ENCODE results near the gene SH2B3.

The SH2B3 gene

DNA sequence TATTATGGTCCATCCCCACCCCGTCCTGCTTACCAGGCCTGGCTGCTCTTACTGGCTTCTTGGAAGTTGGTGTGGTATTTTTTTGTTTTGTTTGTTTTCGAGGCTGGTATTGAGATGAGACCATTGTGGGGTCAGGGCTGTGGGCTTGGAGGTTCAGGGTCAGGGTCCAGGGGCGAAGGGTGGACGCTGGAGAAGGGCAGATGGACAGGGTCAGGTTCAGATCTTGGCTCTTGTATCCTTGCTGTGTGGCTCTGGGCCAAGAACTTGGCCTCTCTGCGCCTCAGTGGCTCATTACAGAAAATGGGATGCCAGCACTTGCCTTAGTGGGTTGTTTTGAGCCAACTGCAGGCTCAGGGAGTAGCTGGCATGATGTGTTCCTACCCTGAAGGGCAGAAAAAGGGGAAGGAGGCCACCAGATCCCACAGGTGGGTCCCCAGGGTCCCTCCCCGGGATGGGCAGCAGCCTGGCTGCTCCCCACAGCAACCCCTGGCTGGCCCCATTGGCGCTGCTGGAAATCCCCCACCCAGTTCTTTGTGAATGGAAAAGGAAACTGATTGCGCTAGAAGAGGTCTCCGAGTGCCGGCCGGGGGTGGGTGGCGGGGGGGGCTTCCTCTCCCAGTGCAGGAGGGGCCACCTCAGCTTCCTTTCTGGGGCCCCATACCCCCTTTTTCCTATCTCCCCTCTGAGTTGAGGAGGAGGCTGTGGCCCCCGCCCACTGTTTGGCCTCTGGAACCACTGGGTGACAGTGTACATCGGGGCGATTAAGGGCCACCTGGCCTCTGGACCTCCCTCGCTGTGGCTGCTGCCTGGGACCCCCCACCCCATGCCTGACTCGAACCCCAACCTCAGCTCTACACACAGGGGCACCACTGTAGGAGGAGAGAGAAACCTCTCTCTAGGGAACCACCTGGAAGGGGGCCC lies 25.0 kb downstream of the SH2B3 start:
- H3K4me3 ChIP-seq (ENCODE audit: low read depth, low read length) = no peak overlapping the region
- in situ Hi-C loops (cut with HindIII; ENCODE audit: low sequenced_read_pairs) = no loop called here
- DNase-seq (ENCODE audit: low read depth) = no peak
- TF ChIP-seq, protein P1, sequence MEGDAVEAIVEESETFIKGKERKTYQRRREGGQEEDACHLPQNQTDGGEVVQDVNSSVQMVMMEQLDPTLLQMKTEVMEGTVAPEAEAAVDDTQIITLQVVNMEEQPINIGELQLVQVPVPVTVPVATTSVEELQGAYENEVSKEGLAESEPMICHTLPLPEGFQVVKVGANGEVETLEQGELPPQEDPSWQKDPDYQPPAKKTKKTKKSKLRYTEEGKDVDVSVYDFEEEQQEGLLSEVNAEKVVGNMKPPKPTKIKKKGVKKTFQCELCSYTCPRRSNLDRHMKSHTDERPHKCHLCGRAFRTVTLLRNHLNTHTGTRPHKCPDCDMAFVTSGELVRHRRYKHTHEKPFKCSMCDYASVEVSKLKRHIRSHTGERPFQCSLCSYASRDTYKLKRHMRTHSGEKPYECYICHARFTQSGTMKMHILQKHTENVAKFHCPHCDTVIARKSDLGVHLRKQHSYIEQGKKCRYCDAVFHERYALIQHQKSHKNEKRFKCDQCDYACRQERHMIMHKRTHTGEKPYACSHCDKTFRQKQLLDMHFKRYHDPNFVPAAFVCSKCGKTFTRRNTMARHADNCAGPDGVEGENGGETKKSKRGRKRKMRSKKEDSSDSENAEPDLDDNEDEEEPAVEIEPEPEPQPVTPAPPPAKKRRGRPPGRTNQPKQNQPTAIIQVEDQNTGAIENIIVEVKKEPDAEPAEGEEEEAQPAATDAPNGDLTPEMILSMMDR (IDR thresholded peaks at IDR 0.05; ENCODE audit: low read depth, low read length, missing control alignments) = no peak

DNA sequence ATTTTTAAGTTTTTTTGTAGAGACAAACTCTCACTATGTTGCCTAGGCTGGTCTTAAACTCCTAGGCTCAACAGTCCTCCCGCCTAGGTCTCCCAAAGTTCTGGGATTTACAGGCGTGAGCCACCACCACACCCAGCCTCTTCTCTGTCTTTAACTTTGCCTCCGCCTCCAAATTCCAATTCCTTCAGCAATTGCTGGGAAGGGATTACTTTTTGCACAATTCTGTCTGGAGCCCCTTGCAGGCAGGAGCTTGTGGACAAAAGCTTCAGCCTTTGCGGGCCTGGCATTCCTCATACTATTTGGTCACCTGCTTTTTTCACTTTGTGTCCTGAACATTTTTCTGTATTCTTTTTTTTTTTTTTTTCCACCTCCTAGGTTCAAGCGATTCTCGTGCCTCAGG lies 26.0 kb downstream of the SH2B3 start:
- TF ChIP-seq, protein P1 (IDR thresholded peaks at IDR 0.05; ENCODE audit: low read depth, low read length, missing control alignments) = no peak
- in situ Hi-C loops (cut with HindIII; ENCODE audit: low sequenced_read_pairs) = no loop called here
- H3K4me3 ChIP-seq (ENCODE audit: low read depth, low read length) = no peak overlapping the region
- DNase-seq (ENCODE audit: low read depth) = no peak

DNA sequence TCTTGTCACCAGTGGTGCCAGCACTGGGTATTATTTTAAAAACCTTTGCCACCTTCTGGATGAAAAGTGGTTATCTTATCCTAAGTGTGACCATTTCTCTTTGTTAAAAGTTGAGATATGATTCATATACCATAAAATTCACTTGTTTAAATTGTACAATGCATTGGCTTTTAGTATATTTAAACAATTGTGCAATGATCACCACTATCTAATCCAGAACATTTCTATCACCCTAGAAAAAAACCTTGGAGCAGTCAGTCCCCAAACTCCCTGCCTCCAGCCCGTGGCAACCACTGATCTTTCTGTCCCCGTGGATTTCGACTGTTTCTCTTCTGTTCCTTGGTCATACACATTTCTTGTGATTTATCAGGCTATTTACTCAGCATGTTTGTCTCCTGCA lies 28.3 kb downstream of the SH2B3 start:
- DNase-seq (ENCODE audit: low read depth) = no peak
- in situ Hi-C loops (cut with HindIII; ENCODE audit: low sequenced_read_pairs) = no loop called here
- TF ChIP-seq, protein P1 (IDR thresholded peaks at IDR 0.05; ENCODE audit: low read depth, low read length, missing control alignments) = no peak
- H3K4me3 ChIP-seq (ENCODE audit: low read depth, low read length) = no peak overlapping the region

DNA sequence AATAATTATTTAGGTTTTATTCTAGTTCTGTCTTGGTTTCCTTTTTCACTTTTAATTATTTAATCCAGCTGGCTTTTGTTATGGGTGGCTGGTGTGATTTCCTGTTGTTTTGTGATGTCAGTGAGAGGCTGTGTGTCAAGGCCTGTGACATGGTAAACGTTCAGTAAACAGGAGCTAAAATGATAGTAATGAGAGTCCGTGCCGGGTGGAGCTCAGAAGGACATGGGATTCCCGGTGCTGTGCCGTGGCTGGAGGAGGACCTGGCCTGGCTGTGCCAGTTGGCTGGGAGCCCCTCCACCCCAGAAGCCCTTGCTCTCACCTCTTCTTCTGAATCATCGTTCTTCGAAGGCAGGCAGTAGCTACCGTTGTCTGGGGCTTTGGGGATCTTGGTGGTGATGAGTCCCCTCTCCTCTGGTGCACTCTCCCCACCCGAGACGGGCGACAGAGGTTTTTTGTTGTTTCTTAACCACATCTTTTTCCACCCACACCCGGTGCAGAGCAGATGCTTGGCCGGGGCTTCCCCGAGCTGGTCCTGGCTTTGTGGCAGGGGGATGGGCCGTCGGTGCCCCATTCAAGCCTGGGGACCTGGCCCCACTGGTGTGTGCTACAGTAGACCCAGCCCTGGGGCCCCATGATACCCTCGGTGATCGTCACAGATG lies 29.1 kb downstream of the SH2B3 start:
- in situ Hi-C loops (cut with HindIII; ENCODE audit: low sequenced_read_pairs) = no loop called here
- TF ChIP-seq, protein P1 (IDR thresholded peaks at IDR 0.05; ENCODE audit: low read depth, low read length, missing control alignments) = no peak
- no peak overlapping the region for H3K4me3 ChIP-seq (ENCODE audit: low read depth, low read length)
- DNase-seq (ENCODE audit: low read depth) = no peak

DNA sequence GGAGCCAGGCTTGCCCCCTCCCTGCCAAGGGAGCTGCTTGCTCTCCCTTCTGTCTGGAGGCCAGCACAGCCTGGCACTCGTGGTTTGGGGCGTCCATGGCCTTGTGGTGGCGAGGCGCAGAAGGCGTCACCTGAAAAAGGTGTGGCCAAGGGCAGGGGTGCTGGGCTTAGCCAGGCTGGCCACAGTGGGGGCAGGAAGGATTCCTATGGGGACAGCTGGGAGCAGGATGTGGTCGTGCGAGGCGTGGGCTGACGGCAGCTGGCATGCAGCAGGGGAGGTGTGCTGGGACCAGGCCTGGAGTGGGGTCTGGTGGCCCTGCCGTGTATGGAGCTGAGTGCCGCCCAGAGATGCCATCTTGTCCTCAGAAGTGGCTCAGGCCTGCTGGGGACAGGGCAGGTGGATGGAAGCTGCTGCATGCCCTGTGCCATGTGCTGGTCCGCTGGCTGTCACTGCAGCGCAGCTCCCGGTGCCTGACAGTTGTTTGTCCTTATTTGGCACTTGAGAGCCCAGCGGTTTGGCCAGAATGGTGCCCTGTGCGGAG lies 30.0 kb downstream of the SH2B3 start:
- in situ Hi-C loops (cut with HindIII; ENCODE audit: low sequenced_read_pairs) = no loop called here
- no peak for DNase-seq (ENCODE audit: low read depth)
- no peak overlapping the region for H3K4me3 ChIP-seq (ENCODE audit: low read depth, low read length)
- TF ChIP-seq, protein P1 (IDR thresholded peaks at IDR 0.05; ENCODE audit: low read depth, low read length, missing control alignments) = no peak

DNA sequence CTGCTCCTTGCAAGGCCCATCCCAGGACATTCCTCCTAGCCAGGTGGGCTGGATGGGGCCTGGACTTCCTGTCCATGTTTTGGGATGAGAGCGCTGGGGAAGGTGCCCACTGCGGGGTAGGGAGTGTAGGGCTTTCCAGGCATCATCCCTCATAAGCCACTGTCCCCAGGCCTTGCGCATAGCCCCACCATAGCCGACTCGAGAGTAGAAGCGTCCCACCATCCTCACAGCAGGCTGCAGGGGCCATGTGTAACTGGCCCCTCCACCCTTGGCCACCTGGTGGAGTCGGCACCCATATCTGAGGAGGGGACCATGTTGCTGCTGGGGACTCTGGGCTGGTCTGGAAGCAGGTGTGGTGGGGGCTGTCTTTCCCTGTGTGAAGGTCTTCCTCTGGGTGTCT lies 30.5 kb downstream of the SH2B3 start:
- in situ Hi-C loops (cut with HindIII; ENCODE audit: low sequenced_read_pairs) = no loop called here

More for the DNA sequence above, 30.5 kb downstream of the SH2B3 start:
- no peak for DNase-seq (ENCODE audit: low read depth)
- TF ChIP-seq, protein P1 (IDR thresholded peaks at IDR 0.05; ENCODE audit: low read depth, low read length, missing control alignments) = no peak
- no peak overlapping the region for H3K4me3 ChIP-seq (ENCODE audit: low read depth, low read length)
